ENCODE results near the gene CDH9. TPM values are rescaled to one million over a fixed set of nuclear protein-coding genes. Genes with fewer than 3 reads are reported as not detected.
"Not testable (repeated sequence)": the region's sequence is repeated elsewhere in the genome, so short reads cannot be mapped to it uniquely, and the experiment has no call there.

Gene CDH9
- total RNA-seq, 3 donors from 2014 or later = not detected

DNA sequence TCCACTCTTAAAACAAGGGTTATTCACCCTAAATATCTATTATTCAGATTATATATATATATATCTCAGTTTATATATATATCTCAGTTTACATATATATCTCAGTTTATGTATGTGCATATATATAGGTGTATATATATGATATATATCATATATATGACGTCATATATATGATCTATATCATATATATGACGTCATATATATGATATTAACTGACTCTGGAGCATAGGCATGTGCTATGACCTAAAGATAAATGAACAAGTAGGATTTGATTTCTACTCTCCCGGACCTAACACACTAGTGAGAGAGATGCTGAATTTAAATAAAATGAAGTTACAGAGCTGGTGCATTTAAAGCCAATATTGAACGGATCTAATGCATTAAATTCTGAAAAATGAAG, 174.3 kb downstream of the CDH9 start:
- Histone ChIP-seq H3K36me3 (ENCODE audit: low read depth) (no peaks in the 10 kb centered on the region), H3K4me3 (no peak overlapping the region), H3K9me3 (peaks cover 39% of the 10 kb centered on the region), H3K4me1 (ENCODE audit: low read depth) (no peaks in the 10 kb centered on the region)
- no peak for ATAC-seq
- TF ChIP-seq, protein P1, sequence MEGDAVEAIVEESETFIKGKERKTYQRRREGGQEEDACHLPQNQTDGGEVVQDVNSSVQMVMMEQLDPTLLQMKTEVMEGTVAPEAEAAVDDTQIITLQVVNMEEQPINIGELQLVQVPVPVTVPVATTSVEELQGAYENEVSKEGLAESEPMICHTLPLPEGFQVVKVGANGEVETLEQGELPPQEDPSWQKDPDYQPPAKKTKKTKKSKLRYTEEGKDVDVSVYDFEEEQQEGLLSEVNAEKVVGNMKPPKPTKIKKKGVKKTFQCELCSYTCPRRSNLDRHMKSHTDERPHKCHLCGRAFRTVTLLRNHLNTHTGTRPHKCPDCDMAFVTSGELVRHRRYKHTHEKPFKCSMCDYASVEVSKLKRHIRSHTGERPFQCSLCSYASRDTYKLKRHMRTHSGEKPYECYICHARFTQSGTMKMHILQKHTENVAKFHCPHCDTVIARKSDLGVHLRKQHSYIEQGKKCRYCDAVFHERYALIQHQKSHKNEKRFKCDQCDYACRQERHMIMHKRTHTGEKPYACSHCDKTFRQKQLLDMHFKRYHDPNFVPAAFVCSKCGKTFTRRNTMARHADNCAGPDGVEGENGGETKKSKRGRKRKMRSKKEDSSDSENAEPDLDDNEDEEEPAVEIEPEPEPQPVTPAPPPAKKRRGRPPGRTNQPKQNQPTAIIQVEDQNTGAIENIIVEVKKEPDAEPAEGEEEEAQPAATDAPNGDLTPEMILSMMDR (IDR thresholded peaks at IDR 0.05) = no peak
- no peak for DNase-seq
- intact Hi-C loops (cut with DNase I, micrococcal nuclease) = no loop called here

DNA sequence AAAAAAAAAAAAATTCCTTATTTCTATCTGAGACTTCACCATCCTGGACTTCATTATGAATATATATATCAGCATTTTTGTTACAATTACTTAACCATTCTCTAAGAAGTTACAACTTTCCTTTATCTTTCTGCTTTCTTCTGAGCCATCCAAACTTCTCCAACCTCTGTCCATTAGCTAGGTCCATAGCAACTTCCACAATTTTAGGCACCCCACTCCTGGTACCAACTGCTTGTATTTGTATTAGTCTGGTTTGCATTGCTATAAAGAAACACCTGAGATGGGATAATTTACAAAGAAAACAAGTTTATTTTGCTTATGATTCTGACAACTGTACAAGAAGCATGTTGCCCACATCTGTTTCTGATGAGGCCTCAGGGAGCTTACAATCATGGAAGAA, 182.1 kb downstream of the CDH9 start:
- Histone ChIP-seq H3K4me1 (ENCODE audit: low read depth) (no peaks in the 10 kb centered on the region), H3K36me3 (ENCODE audit: low read depth) (no peaks in the 10 kb centered on the region), H3K4me3 (no peak overlapping the region), H3K9me3 (peaks cover 75% of the 10 kb centered on the region)
- intact Hi-C loops (cut with DNase I, micrococcal nuclease) = no loop called here
- DNase-seq = no peak
- TF ChIP-seq, protein P1 (IDR thresholded peaks at IDR 0.05) = no peak
- no peak for ATAC-seq

DNA sequence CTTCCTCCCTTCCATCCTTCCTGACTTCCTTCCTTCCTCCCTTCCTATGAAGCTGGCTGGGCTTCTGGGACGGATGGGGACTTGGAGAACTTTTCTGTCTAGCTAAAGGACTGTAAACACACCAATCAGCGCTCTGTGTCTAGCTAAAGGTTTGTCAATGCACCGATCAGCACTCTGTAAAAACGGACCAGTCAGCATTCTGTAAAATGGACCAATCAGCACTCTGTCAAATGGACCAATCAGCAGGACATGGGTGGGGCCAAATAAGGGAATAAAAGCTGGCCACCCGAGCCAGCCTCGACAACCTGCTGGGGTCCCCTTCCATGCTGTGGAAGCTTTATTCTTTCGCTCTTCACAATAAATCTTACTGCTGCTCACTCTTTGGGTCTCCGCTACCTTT, 185.9 kb downstream of the CDH9 start:
- intact Hi-C loops (cut with DNase I, micrococcal nuclease); H3K36me3 ChIP-seq (ENCODE audit: low read depth); H3K4me1 ChIP-seq (ENCODE audit: low read depth); DNase-seq; ATAC-seq; H3K4me3 ChIP-seq: not testable (repeated sequence)
- H3K9me3 ChIP-seq = peaks cover 66% of the 10 kb centered on the region

DNA sequence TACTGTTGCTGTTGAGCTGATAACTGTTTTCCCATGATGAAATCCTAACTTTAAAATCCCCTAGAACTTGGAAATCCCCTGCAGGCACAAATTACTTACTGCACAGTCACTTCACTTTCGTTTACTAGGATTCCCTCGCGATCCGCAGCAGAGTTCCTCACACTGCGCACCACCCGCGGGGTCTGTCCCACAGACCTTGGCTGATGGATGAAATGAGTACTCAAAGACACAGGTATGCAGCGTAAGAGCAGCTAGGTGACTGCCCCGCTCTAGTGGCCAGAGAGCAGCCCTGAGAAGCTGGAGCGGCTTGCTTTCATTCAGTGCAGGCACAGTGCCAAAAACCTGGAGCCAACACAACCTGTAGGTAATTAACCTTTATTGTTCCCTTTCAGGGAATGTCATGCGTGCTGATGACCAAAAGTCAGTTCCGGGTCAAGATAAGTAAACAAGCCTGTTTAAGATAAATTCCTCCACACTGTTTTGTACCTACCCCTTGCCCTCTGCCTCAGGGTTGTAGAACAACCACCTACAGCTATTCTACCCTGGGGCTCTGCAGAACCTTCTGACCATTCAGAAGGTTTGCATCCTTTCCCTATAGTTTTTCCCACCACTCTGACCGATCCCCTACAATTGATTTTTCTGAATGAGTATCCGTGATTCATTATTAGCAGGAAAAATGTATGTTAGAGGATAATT, 191.2 kb downstream of the CDH9 start:
- intact Hi-C loops (cut with DNase I, micrococcal nuclease) = no loop called here
- Histone ChIP-seq H3K4me1 (ENCODE audit: low read depth) (no peaks in the 10 kb centered on the region), H3K36me3 (ENCODE audit: low read depth) (no peaks in the 10 kb centered on the region), H3K4me3 (no peak overlapping the region), H3K9me3 (peaks cover 58% of the 10 kb centered on the region)
- peak in 1 of 3 donors; percentile 10 for DNase-seq
- TF ChIP-seq, protein P1 (IDR thresholded peaks at IDR 0.05) = no peak
- no peak for ATAC-seq

DNA sequence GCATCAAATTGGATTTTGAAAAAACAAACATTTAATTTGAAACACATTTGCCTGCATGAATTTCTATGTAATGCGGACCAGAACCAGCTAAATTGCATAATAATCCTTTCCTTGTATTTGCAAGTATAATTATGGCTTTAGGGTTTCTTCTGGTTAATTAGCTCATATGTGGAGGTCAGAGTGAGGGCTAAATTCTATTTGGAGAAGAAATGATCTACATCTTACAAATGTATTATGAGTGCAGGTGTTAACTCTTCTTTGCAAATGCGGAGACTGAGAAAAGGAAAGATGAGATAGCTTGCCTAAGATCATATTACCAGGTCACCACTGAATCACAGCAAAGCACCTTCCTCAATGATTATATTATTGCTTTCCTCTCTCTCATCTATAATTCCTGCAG, 194.7 kb downstream of the CDH9 start:
- Histone ChIP-seq H3K4me3 (no peak overlapping the region), H3K9me3 (peaks cover 50% of the 10 kb centered on the region), H3K36me3 (ENCODE audit: low read depth) (no peaks in the 10 kb centered on the region), H3K4me1 (ENCODE audit: low read depth) (no peaks in the 10 kb centered on the region)
- intact Hi-C loops (cut with DNase I, micrococcal nuclease) = no loop called here
- no peak for DNase-seq
- no peak for ATAC-seq
- TF ChIP-seq, protein P1 (IDR thresholded peaks at IDR 0.05) = no peak

DNA sequence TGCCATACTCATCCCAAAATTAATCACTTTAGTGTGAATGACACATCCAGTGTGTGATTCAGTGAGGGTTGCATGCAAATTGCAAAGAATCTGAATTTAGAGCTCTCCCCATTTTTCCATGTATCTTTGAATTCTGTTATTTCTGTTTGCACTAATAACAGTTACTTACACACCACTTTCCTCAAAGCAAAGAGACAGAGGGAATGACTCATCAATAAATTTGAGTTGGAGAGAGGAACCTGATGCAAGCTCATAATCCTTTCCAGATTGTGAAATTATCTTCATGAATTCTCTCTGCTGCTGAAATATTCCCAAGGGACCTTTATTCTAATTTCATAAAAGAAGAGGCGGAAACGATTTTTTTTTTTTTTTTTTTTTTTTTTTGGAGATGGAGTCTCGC, 204.8 kb downstream of the CDH9 start:
- no peak for DNase-seq
- intact Hi-C loops (cut with DNase I, micrococcal nuclease) = no loop called here
- Histone ChIP-seq H3K9me3 (peaks cover 36% of the 10 kb centered on the region), H3K4me3 (no peak overlapping the region), H3K4me1 (ENCODE audit: low read depth) (no peaks in the 10 kb centered on the region), H3K36me3 (ENCODE audit: low read depth) (no peaks in the 10 kb centered on the region)
- TF ChIP-seq, protein P1 (IDR thresholded peaks at IDR 0.05) = no peak
- ATAC-seq = no peak
